Stimulated activated memory B cell treated with anti-CD40 and anti-IgM and Interleukin-4, amounts not matched to agents 10 μg/mL and 1 μg/mL and 100 μg/mL, for 72 hours (primary cell): ENCODE results near the gene CPEB3.
"Not testable (repeated sequence)": the region's sequence is repeated elsewhere in the genome, so short reads cannot be mapped to it uniquely, and the experiment has no call there.

ENCODE experiments used
- ATAC-seq: fragments of 150-1000 bp; cut with Tn5 transposase; 2 replicates; pipeline ENCODE4 v1.10.0; 2021
- H3K27ac Mint-ChIP-seq: one replicate; pipeline ENCODE4 v1.8.0; 2022; ENCODE audit warnings: mild to moderate bottlenecking, mixed read lengths
- H3K27me3 Mint-ChIP-seq: one replicate; pipeline ENCODE4 v1.8.0; 2022; ENCODE audit warnings: mixed read lengths
- H3K36me3 Mint-ChIP-seq: one replicate; pipeline ENCODE4 v1.8.0; 2022; ENCODE audit warnings: mixed read lengths
- H3K4me1 Mint-ChIP-seq: one replicate; pipeline ENCODE4 v1.8.0; 2022; ENCODE audit warnings: mixed read lengths
- H3K4me3 Mint-ChIP-seq: one replicate; pipeline ENCODE4 v1.8.0; 2022; ENCODE audit warnings: mild to moderate bottlenecking, moderate library complexity, mixed read lengths
- H3K9me3 Mint-ChIP-seq: one replicate; pipeline ENCODE4 v1.8.0; 2022; ENCODE audit warnings: mixed read lengths

Gene CPEB3

DNA sequence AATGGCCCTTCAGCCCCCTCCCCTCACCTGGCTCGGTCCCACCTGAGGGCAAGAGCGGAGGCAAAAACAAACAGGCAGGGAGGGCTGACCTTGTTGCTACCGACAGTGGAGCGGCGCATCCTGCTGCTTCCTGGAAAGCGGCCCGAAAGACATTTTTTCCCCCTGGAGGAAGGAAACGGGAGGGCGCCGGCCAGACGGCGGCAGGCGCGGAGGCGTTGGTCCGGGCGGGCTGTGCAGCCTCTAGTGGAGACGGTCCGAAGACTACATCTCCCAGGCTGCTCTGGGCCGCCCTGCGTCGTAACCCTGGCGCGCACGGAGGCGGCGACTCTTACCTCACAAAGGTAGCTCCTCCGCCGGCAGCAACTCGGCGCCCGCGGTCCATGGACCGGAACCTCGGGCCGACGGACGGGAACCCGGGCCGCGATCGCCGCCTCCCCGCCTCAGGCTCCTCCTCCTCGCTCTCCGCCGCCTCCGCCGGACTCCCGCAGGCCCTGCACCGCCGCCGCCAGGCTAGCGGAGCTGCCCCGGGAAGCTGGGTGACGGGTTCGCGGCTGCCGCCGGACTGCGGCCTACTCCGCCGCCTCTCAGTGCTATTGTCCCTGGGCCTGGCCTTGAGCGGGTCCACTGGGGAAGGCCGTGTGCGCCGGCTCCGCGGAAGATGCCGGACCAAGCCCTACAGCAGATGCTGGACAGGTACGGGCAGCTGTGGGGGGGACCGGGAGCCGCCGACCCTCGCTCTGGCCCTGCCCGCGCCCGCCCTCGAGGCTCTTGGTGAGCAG is at the start of gene CPEB3, which contains the start of gene MARCHF5:
Gene CPEB3 (minus strand): TSS at position 242 of the 779 bp plus-strand sequence. CDS start 50,728 bp downstream, outside the sequence.
Gene MARCHF5 (plus strand): TSS at position 331 of the 779 bp plus-strand sequence. CDS start 328 bp downstream, at position 659.
- H3K4me1 Mint-ChIP-seq: peaks cover 32% of the 10 kb centered on the region
- no peaks in the 10 kb centered on the region for H3K9me3 Mint-ChIP-seq
- H3K4me3 Mint-ChIP-seq: peak within 1 kb of the TSS; percentile 95
- H3K36me3 Mint-ChIP-seq: no peaks in the 10 kb centered on the region
- peak within 1 kb of the TSS; percentile 85 for H3K27ac Mint-ChIP-seq
- ATAC-seq: peak; percentile 100
- no peaks in the 10 kb centered on the region for H3K27me3 Mint-ChIP-seq

DNA sequence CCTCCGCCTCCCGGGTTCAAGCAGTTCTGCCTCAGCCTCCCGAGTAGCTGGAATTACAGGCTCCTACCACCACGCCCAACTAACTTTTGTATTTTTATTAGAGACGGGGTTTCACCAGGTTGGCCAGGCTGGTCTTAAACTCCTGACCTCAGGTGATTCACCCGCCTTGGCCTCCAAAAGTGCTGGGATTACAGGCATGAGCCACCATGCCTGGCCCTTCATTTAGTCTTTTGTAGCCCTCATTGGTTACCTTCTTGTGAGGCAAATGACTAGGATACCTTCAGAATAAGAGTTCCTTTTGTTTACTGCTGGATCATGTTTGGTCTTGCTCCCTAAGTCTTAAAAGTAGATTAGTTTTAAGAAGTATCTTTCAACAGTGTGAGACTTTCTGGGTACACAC is 39.0 kb upstream of the CPEB3 start:
- not testable (repeated sequence) for H3K27ac Mint-ChIP-seq, H3K9me3 Mint-ChIP-seq, H3K27me3 Mint-ChIP-seq, H3K4me3 Mint-ChIP-seq, ATAC-seq
- H3K4me1 Mint-ChIP-seq: peaks cover 16% of the 10 kb centered on the region
- H3K36me3 Mint-ChIP-seq: peaks cover 22% of the 10 kb centered on the region

GRCh38 chr10:92328993-92329392 is 38.1 kb upstream of the CPEB3 start:
- Mint-ChIP-seq H3K36me3 (peaks cover 22% of the 10 kb centered on the region), H3K27ac (no peak overlapping the region), H3K4me3 (no peak overlapping the region), H3K4me1 (peaks cover 16% of the 10 kb centered on the region), H3K9me3 (no peaks in the 10 kb centered on the region), H3K27me3 (no peaks in the 10 kb centered on the region)
- no peak for ATAC-seq

GRCh38 chr10:92327445-92328433 is 36.9 kb upstream of the CPEB3 start:
- H3K4me1 Mint-ChIP-seq: peaks cover 25% of the 10 kb centered on the region
- ATAC-seq: no peak
- H3K36me3 Mint-ChIP-seq: peaks cover 28% of the 10 kb centered on the region
- no peak overlapping the region for H3K27ac Mint-ChIP-seq
- no peak overlapping the region for H3K4me3 Mint-ChIP-seq
- no peaks in the 10 kb centered on the region for H3K27me3 Mint-ChIP-seq
- no peaks in the 10 kb centered on the region for H3K9me3 Mint-ChIP-seq

- Mint-ChIP-seq H3K36me3 (peaks cover 45% of the 10 kb centered on the region), H3K27ac (no peak overlapping the region), H3K4me3 (no peak overlapping the region), H3K9me3 (no peaks in the 10 kb centered on the region), H3K4me1 (peaks cover 12% of the 10 kb centered on the region), H3K27me3 (no peaks in the 10 kb centered on the region)
- ATAC-seq: no peak
Measured at GRCh38 chr10:92323079-92323478, 32.2 kb upstream of the CPEB3 start.

DNA sequence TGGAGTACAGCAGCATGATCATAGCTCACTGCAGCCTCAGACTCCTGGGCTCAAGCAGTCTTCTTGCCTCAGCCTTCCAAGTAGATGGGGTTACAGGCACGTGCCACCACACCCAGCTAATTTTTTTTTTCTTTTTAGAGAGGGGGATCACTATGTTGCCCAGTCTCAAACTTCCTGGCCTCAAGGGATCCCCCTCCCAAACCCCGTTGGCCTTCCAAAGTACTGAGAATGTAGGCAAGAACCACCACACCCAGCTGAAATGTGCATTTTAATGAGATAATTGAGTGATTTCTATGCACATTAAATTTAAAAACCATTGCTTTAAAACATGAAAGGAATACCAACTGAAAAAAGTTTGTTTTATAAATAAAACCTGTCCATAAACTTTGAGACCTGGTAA is 25.7 kb upstream of the CPEB3 start:
- Mint-ChIP-seq H3K36me3 (peaks cover 52% of the 10 kb centered on the region), H3K27ac (no peak overlapping the region), H3K9me3 (no peaks in the 10 kb centered on the region), H3K4me1 (no peaks in the 10 kb centered on the region), H3K27me3 (no peaks in the 10 kb centered on the region), H3K4me3 (no peak overlapping the region)
- ATAC-seq: no peak

GRCh38 chr10:92313750-92314149 is 22.9 kb upstream of the CPEB3 start:
- no peaks in the 10 kb centered on the region for H3K9me3 Mint-ChIP-seq
- H3K36me3 Mint-ChIP-seq: peaks cover 56% of the 10 kb centered on the region
- H3K4me3 Mint-ChIP-seq: no peak overlapping the region
- no peak overlapping the region for H3K27ac Mint-ChIP-seq
- no peaks in the 10 kb centered on the region for H3K27me3 Mint-ChIP-seq
- H3K4me1 Mint-ChIP-seq: no peaks in the 10 kb centered on the region
- no peak for ATAC-seq

GRCh38 chr10:92309272-92309671 is 18.4 kb upstream of the CPEB3 start:
- Mint-ChIP-seq H3K9me3 (no peaks in the 10 kb centered on the region), H3K4me1 (peaks cover 8% of the 10 kb centered on the region), H3K36me3 (peaks cover 38% of the 10 kb centered on the region), H3K27ac (no peak overlapping the region), H3K27me3 (no peaks in the 10 kb centered on the region), H3K4me3 (no peak overlapping the region)
- no peak for ATAC-seq

DNA sequence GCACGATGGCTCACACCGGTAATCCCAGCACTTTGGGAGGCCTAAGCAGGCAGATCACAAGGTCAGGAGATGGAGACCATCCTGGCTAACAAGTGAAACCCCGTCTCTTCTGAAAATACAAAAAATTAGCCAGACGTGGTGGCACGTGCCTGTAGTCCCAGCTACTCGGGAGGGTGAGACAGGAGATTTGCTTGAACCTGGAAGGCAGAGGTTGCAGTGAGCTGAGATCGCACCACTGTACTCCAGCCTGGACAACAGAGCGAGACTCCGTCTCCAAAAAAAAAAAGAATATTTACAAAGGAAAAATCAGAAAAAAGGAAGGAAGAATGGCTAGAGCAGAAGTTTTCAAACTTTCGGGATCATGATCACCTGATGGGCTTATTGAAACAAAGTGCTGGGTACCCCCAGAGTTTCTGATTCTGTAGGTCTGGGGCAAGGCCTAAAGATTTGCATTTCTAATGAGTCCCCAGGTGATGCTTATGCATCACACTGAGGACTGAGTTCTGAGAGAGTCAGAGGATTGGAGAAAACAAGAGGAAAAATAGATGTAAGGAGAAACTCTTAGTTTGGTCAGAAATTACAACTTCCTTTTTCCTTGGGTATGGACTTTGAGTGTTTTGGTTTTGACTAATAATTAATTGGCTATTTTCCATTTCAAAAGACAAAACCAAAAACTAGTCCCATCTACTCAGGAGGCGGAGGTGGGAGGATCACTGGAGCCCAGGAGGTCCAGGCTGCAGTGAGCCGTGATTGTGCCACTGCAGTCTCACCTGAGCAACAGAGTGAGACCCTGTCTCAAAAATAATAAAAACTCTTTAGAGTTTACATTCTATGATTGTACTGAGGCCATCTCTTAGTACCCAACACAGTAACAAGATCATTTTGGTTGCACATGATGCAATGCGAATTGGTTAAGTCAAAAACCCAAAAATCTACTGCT is 14.5 kb upstream of the CPEB3 start:
- H3K27me3 Mint-ChIP-seq: no peaks in the 10 kb centered on the region
- ATAC-seq: no peak
- no peak overlapping the region for H3K4me3 Mint-ChIP-seq
- H3K36me3 Mint-ChIP-seq: peaks cover 2% of the 10 kb centered on the region
- peaks cover 25% of the 10 kb centered on the region for H3K4me1 Mint-ChIP-seq
- no peaks in the 10 kb centered on the region for H3K9me3 Mint-ChIP-seq
- H3K27ac Mint-ChIP-seq: peak overlapping the region; percentile 37

DNA sequence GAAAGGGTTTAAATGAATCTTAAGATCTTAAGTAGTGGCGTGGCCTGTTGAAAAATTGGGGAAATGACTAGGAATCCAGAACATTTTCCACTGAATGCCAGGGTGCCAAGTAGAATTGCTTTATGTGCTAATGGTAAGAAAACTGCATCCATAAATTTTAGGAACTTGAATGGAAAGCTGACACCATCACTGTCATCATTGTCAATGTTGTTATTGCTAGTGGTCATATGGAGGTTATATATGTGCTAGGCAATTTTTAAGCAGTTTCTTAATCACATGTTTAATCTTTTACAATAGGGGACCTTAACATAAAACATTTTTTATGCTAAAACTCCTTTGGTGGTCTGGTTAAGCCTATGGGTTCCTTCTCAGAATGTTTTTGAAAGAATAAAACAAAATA is 13.2 kb upstream of the CPEB3 start:
- Mint-ChIP-seq H3K27me3 (no peaks in the 10 kb centered on the region), H3K9me3 (no peaks in the 10 kb centered on the region), H3K4me1 (peaks cover 35% of the 10 kb centered on the region), H3K27ac (peak overlapping the region; percentile 1), H3K36me3 (peaks cover 11% of the 10 kb centered on the region), H3K4me3 (no peak overlapping the region)
- no peak for ATAC-seq

- no peak overlapping the region for H3K4me3 Mint-ChIP-seq
- no peaks in the 10 kb centered on the region for H3K9me3 Mint-ChIP-seq
- peaks cover 41% of the 10 kb centered on the region for H3K4me1 Mint-ChIP-seq
- no peak overlapping the region for H3K27ac Mint-ChIP-seq
- no peaks in the 10 kb centered on the region for H3K27me3 Mint-ChIP-seq
- H3K36me3 Mint-ChIP-seq: peaks cover 16% of the 10 kb centered on the region
- no peak for ATAC-seq
Measured at GRCh38 chr10:92303096-92303495, 12.2 kb upstream of the CPEB3 start.

DNA sequence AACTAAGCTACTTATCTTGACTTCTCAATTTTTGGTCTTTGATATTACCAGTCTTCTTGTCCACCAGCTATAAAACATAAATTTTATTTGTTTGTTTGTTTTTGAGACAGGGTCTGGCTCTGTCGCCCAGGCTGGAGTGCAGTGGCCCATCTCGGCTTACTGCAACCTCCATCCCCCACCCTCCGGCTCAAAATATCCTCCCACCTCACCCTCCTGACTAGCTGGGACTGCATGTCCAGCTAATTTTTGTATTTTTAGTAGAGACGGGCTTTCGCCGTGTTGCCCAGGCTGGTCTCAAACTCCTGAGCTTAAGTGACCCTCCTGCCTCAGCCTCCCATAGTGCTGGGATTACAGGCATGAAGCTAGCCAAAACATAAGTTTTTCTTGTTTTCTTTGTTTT is 7.6 kb upstream of the CPEB3 start:
- Mint-ChIP-seq H3K36me3 (peaks cover 20% of the 10 kb centered on the region), H3K4me1 (peaks cover 53% of the 10 kb centered on the region), H3K27me3 (no peaks in the 10 kb centered on the region), H3K4me3 (no peak overlapping the region), H3K9me3 (no peaks in the 10 kb centered on the region), H3K27ac (no peak overlapping the region)
- ATAC-seq: no peak

- Mint-ChIP-seq H3K27me3 (no peaks in the 10 kb centered on the region), H3K27ac (peak overlapping the region; percentile 85), H3K4me3 (peak overlapping the region; percentile 95), H3K36me3 (no peaks in the 10 kb centered on the region), H3K4me1 (peaks cover 40% of the 10 kb centered on the region), H3K9me3 (no peaks in the 10 kb centered on the region)
- ATAC-seq: no peak
Measured at GRCh38 chr10:92291921-92292845, 1.3 kb upstream of the CPEB3 start.

DNA sequence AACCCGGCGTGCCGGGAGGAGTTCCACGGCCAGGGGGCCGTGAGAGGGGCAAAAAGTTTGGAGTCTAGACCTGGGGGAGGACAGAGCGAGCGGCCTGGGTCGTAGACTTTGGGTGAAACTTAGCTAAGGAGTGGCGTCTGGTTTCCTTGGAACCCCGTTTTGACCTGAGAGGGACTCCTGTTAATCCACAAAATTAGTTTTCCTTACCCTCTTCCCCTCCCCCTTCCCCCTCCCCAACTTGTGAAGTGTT is 663 bp upstream of the CPEB3 start:
- Mint-ChIP-seq H3K27ac (peak overlapping the region; percentile 85), H3K36me3 (no peaks in the 10 kb centered on the region), H3K4me1 (peaks cover 37% of the 10 kb centered on the region), H3K9me3 (no peaks in the 10 kb centered on the region), H3K4me3 (peak overlapping the region; percentile 95), H3K27me3 (no peaks in the 10 kb centered on the region)
- no peak for ATAC-seq
